ENCODE measurements around the gene ZNF638.
"Not testable (repeated sequence)": the region's sequence is repeated elsewhere in the genome, so short reads cannot be mapped to it uniquely, and the experiment has no call there.

Gene ZNF638

GRCh38 chr2:71409611-71410010, 78.0 kb downstream of the ZNF638 start:
- DNase-seq = no peak

GRCh38 chr2:71410696-71411095, 79.1 kb downstream of the ZNF638 start:
- no peak for DNase-seq

GRCh38 chr2:71416866-71417265, 85.3 kb downstream of the ZNF638 start:
- DNase-seq = peak; percentile 14

- no peak for DNase-seq
Observed at GRCh38 chr2:71417300-71418202, 86.0 kb downstream of the ZNF638 start.

- no peak for DNase-seq
Observed at GRCh38 chr2:71419145-71419544, 87.6 kb downstream of the ZNF638 start.

- DNase-seq = no peak
Observed at GRCh38 chr2:71419976-71420375, 88.4 kb downstream of the ZNF638 start.

GRCh38 chr2:71422786-71423185, 91.2 kb downstream of the ZNF638 start:
- DNase-seq = no peak

GRCh38 chr2:71423817-71424420, 92.3 kb downstream of the ZNF638 start:
- no peak for DNase-seq

GRCh38 chr2:71426721-71427120, 95.1 kb downstream of the ZNF638 start:
- no peak for DNase-seq

- DNase-seq = no peak
Observed at GRCh38 chr2:71428472-71429383, 97.1 kb downstream of the ZNF638 start.

GRCh38 chr2:71445142-71445541, 113.6 kb downstream of the ZNF638 start:
- not testable (repeated sequence) for DNase-seq

GRCh38 chr2:71446505-71446904, 114.9 kb downstream of the ZNF638 start:
- no peak for DNase-seq

- DNase-seq = no peak
Observed at GRCh38 chr2:71449343-71449742, 117.8 kb downstream of the ZNF638 start.

GRCh38 chr2:71451705-71452104, 120.1 kb downstream of the ZNF638 start:
- DNase-seq = no peak

GRCh38 chr2:71452565-71452964, 121.0 kb downstream of the ZNF638 start:
- DNase-seq = peak; percentile 41

GRCh38 chr2:71453404-71454220, 122.0 kb downstream of the ZNF638 start, which contains the start of gene DYSF:
DYSF (plus strand) TSS chr2:71453561.
- no peak for DNase-seq

- no peak for DNase-seq
Observed at GRCh38 chr2:71454221-71455010, 122.8 kb downstream of the ZNF638 start.

GRCh38 chr2:71455011-71455740, 123.6 kb downstream of the ZNF638 start:
- DNase-seq = no peak

- no peak for DNase-seq
Observed at GRCh38 chr2:71455741-71456569, 124.4 kb downstream of the ZNF638 start.

GRCh38 chr2:71456617-71457016, 125.0 kb downstream of the ZNF638 start:
- DNase-seq = no peak
